Measurements from ENCODE around the gene HSD11B1.

The HSD11B1 gene

GRCh38 chr1:209704584-209704983, at the start of gene HSD11B1:
HSD11B1 (plus strand) TSS chr1:209704846; CDS start chr1:209704943, 97 bp downstream.
- H3K4me3 ChIP-seq (ENCODE audit: low read depth, low read length), result no peak within 1 kb of the TSS
- no peaks in the 10 kb centered on the region for H3K36me3 ChIP-seq (ENCODE audit: control insufficient read depth, insufficient read depth, low read length)
- no peak within 1 kb of the TSS for H3K27ac ChIP-seq (ENCODE audit: low read depth, low read length)
- H3K4me1 ChIP-seq (ENCODE audit: control insufficient read depth, insufficient read depth, low read length), result no peaks in the 10 kb centered on the region; the same call in 1 of the 2 replicates
- H3K27me3 ChIP-seq (ENCODE audit: control insufficient read depth, insufficient read depth, low read length), result no peaks in the 10 kb centered on the region
- no peaks in the 10 kb centered on the region for H3K9me3 ChIP-seq (ENCODE audit: control insufficient read depth, insufficient read depth, low read length)
- H3K9ac ChIP-seq (ENCODE audit: low read depth, low read length), result no peak within 1 kb of the TSS

GRCh38 chr1:209655411-209656231, 49.0 kb upstream of the HSD11B1 start:
- Histone ChIP-seq H3K4me1 (ENCODE audit: control insufficient read depth, insufficient read depth, low read length) (peaks cover 14% of the 10 kb centered on the region), H3K27me3 (ENCODE audit: control insufficient read depth, insufficient read depth, low read length) (no peaks in the 10 kb centered on the region), H3K27ac (ENCODE audit: low read depth, low read length) (no peak overlapping the region), H3K36me3 (ENCODE audit: control insufficient read depth, insufficient read depth, low read length) (no peaks in the 10 kb centered on the region), H3K9me3 (ENCODE audit: control insufficient read depth, insufficient read depth, low read length) (no peaks in the 10 kb centered on the region), H3K4me3 (ENCODE audit: low read depth, low read length) (no peak overlapping the region), H3K9ac (ENCODE audit: low read depth, low read length) (no peak overlapping the region)

GRCh38 chr1:209657140-209657879, 47.3 kb upstream of the HSD11B1 start:
- Histone ChIP-seq H3K27me3 (ENCODE audit: control insufficient read depth, insufficient read depth, low read length) (no peaks in the 10 kb centered on the region), H3K27ac (ENCODE audit: low read depth, low read length) (no peak overlapping the region), H3K36me3 (ENCODE audit: control insufficient read depth, insufficient read depth, low read length) (no peaks in the 10 kb centered on the region), H3K9ac (ENCODE audit: low read depth, low read length) (no peak overlapping the region), H3K4me1 (ENCODE audit: control insufficient read depth, insufficient read depth, low read length) (peaks cover 14% of the 10 kb centered on the region), H3K4me3 (ENCODE audit: low read depth, low read length) (no peak overlapping the region), H3K9me3 (ENCODE audit: control insufficient read depth, insufficient read depth, low read length) (no peaks in the 10 kb centered on the region)

- Histone ChIP-seq H3K9ac (ENCODE audit: low read depth, low read length) (no peak overlapping the region), H3K27ac (ENCODE audit: low read depth, low read length) (no peak overlapping the region), H3K27me3 (ENCODE audit: control insufficient read depth, insufficient read depth, low read length) (no peaks in the 10 kb centered on the region), H3K36me3 (ENCODE audit: control insufficient read depth, insufficient read depth, low read length) (no peaks in the 10 kb centered on the region), H3K9me3 (ENCODE audit: control insufficient read depth, insufficient read depth, low read length) (no peaks in the 10 kb centered on the region), H3K4me3 (ENCODE audit: low read depth, low read length) (no peak overlapping the region), H3K4me1 (ENCODE audit: control insufficient read depth, insufficient read depth, low read length) (peaks cover 8% of the 10 kb centered on the region)
Observed at GRCh38 chr1:209657918-209658317, 46.7 kb upstream of the HSD11B1 start.

- no peak overlapping the region for H3K4me3 ChIP-seq (ENCODE audit: low read depth, low read length)
Observed at GRCh38 chr1:209659909-209660308, 44.7 kb upstream of the HSD11B1 start.

GRCh38 chr1:209661071-209661470, 43.6 kb upstream of the HSD11B1 start:
- Histone ChIP-seq H3K9me3 (ENCODE audit: control insufficient read depth, insufficient read depth, low read length) (no peaks in the 10 kb centered on the region), H3K27ac (ENCODE audit: low read depth, low read length) (no peak overlapping the region), H3K9ac (ENCODE audit: low read depth, low read length) (no peak overlapping the region), H3K36me3 (ENCODE audit: control insufficient read depth, insufficient read depth, low read length) (no peaks in the 10 kb centered on the region), H3K4me1 (ENCODE audit: control insufficient read depth, insufficient read depth, low read length) (no peaks in the 10 kb centered on the region), H3K27me3 (ENCODE audit: control insufficient read depth, insufficient read depth, low read length) (no peaks in the 10 kb centered on the region), H3K4me3 (ENCODE audit: low read depth, low read length) (no peak overlapping the region)

More at GRCh38 chr1:209659909-209660308, 44.7 kb upstream of the HSD11B1 start:
- Histone ChIP-seq H3K36me3 (ENCODE audit: control insufficient read depth, insufficient read depth, low read length) (no peaks in the 10 kb centered on the region), H3K4me1 (ENCODE audit: control insufficient read depth, insufficient read depth, low read length) (no peaks in the 10 kb centered on the region), H3K27me3 (ENCODE audit: control insufficient read depth, insufficient read depth, low read length) (no peaks in the 10 kb centered on the region), H3K9ac (ENCODE audit: low read depth, low read length) (no peak overlapping the region), H3K27ac (ENCODE audit: low read depth, low read length) (no peak overlapping the region), H3K9me3 (ENCODE audit: control insufficient read depth, insufficient read depth, low read length) (no peaks in the 10 kb centered on the region)

- Histone ChIP-seq H3K27me3 (ENCODE audit: control insufficient read depth, insufficient read depth, low read length) (no peaks in the 10 kb centered on the region), H3K36me3 (ENCODE audit: control insufficient read depth, insufficient read depth, low read length) (no peaks in the 10 kb centered on the region), H3K9ac (ENCODE audit: low read depth, low read length) (no peak overlapping the region), H3K9me3 (ENCODE audit: control insufficient read depth, insufficient read depth, low read length) (no peaks in the 10 kb centered on the region), H3K4me3 (ENCODE audit: low read depth, low read length) (no peak overlapping the region), H3K4me1 (ENCODE audit: control insufficient read depth, insufficient read depth, low read length) (no peaks in the 10 kb centered on the region), H3K27ac (ENCODE audit: low read depth, low read length) (no peak overlapping the region)
Observed at GRCh38 chr1:209662879-209663327, 41.7 kb upstream of the HSD11B1 start.

- no peak overlapping the region for H3K4me3 ChIP-seq (ENCODE audit: low read depth, low read length)
- H3K9me3 ChIP-seq (ENCODE audit: control insufficient read depth, insufficient read depth, low read length), result no peaks in the 10 kb centered on the region
Observed at GRCh38 chr1:209667103-209667502, 37.5 kb upstream of the HSD11B1 start.

GRCh38 chr1:209667708-209668107, 36.9 kb upstream of the HSD11B1 start:
- Histone ChIP-seq H3K4me1 (ENCODE audit: control insufficient read depth, insufficient read depth, low read length) (no peaks in the 10 kb centered on the region), H3K36me3 (ENCODE audit: control insufficient read depth, insufficient read depth, low read length) (no peaks in the 10 kb centered on the region), H3K4me3 (ENCODE audit: low read depth, low read length) (no peak overlapping the region), H3K9me3 (ENCODE audit: control insufficient read depth, insufficient read depth, low read length) (no peaks in the 10 kb centered on the region), H3K9ac (ENCODE audit: low read depth, low read length) (no peak overlapping the region), H3K27me3 (ENCODE audit: control insufficient read depth, insufficient read depth, low read length) (peaks cover 8% of the 10 kb centered on the region), H3K27ac (ENCODE audit: low read depth, low read length) (no peak overlapping the region)

More at GRCh38 chr1:209667103-209667502, 37.5 kb upstream of the HSD11B1 start:
- Histone ChIP-seq H3K36me3 (ENCODE audit: control insufficient read depth, insufficient read depth, low read length) (no peaks in the 10 kb centered on the region), H3K9ac (ENCODE audit: low read depth, low read length) (no peak overlapping the region), H3K4me1 (ENCODE audit: control insufficient read depth, insufficient read depth, low read length) (no peaks in the 10 kb centered on the region), H3K27ac (ENCODE audit: low read depth, low read length) (no peak overlapping the region), H3K27me3 (ENCODE audit: control insufficient read depth, insufficient read depth, low read length) (peaks cover 5% of the 10 kb centered on the region; the same call in 1 of the 2 replicates)

GRCh38 chr1:209670441-209671082, 34.1 kb upstream of the HSD11B1 start:
- Histone ChIP-seq H3K9me3 (ENCODE audit: control insufficient read depth, insufficient read depth, low read length) (no peaks in the 10 kb centered on the region), H3K9ac (ENCODE audit: low read depth, low read length) (no peak overlapping the region), H3K27ac (ENCODE audit: low read depth, low read length) (no peak overlapping the region), H3K4me1 (ENCODE audit: control insufficient read depth, insufficient read depth, low read length) (peaks cover 12% of the 10 kb centered on the region), H3K27me3 (ENCODE audit: control insufficient read depth, insufficient read depth, low read length) (peaks cover 36% of the 10 kb centered on the region), H3K4me3 (ENCODE audit: low read depth, low read length) (no peak overlapping the region), H3K36me3 (ENCODE audit: control insufficient read depth, insufficient read depth, low read length) (no peaks in the 10 kb centered on the region)

Data from HUES48 (cell line).